ENCODE measurements around the gene C17orf67. TPM values are rescaled to one million over a fixed set of nuclear protein-coding genes. Genes with fewer than 3 reads are reported as not detected.

C17orf67 gene
- total RNA-seq, 1 experiment from 2014 or later: 1.0 TPM

GRCh38 chr17:56821847-56822534, 11.7 kb downstream of the C17orf67 start:
- Histone ChIP-seq H2AFZ (ENCODE audit: low read length) (no peak overlapping the region), H3K4me2 (ENCODE audit: insufficient read depth, insufficient read length, low read length) (no peak overlapping the region), H3K79me2 (ENCODE audit: insufficient read depth, low read length) (no peaks in the 10 kb centered on the region), H3K79me1 (ENCODE audit: insufficient read depth, low read depth, low read length, poor library complexity, severe bottlenecking) (no peaks in the 10 kb centered on the region), H2BK20ac (ENCODE audit: low read depth, low read length, poor library complexity, severe bottlenecking) (no peak overlapping the region), H2BK15ac (ENCODE audit: low read depth, low read length) (no peak overlapping the region), H3K18ac (ENCODE audit: insufficient read length, low read depth, low read length) (no peak overlapping the region), H2BK120ac (ENCODE audit: low read depth, low read length, poor library complexity, severe bottlenecking) (no peak overlapping the region), H3K9ac (ENCODE audit: extremely low read depth, insufficient read length, low read length) (no peak overlapping the region), H4K20me1 (ENCODE audit: control insufficient read depth, insufficient read depth, insufficient read length) (no peaks in the 10 kb centered on the region), H4K5ac (ENCODE audit: insufficient read length, low read depth, low read length) (no peak overlapping the region), H4K91ac (ENCODE audit: insufficient read length, low read depth, low read length) (no peak overlapping the region), H3K27me3 (ENCODE audit: insufficient read depth, low read length) (no peaks in the 10 kb centered on the region), H4K8ac (replicated peaks; ENCODE audit: insufficient read length, low read depth, low read length) (no peak overlapping the region), H3T11ph (ENCODE audit: low read length) (no peak overlapping the region), H2BK5ac (ENCODE audit: insufficient read length, low read length) (no peak overlapping the region), H3K14ac (ENCODE audit: insufficient read depth, low read length) (no peak overlapping the region), H3K9me3 (ENCODE audit: control insufficient read depth, low read depth, low read length) (no peaks in the 10 kb centered on the region), H3K4ac (ENCODE audit: low read depth, low read length) (no peak overlapping the region), H3K56ac (ENCODE audit: insufficient read length, low read depth, low read length) (no peak overlapping the region), H3K23me2 (ENCODE audit: insufficient read length, low read depth, low read length, poor library complexity, severe bottlenecking) (no peaks in the 10 kb centered on the region), H3K4me1 (ENCODE audit: insufficient read depth, low read length) (no peaks in the 10 kb centered on the region), H2BK12ac (ENCODE audit: insufficient read length, low read depth, low read length) (no peak overlapping the region), H3K23ac (ENCODE audit: insufficient read length, low read depth, low read length) (no peak overlapping the region), H3K27ac (ENCODE audit: insufficient read length, low read depth, low read length) (no peak overlapping the region), H2AK5ac (ENCODE audit: insufficient read length, low read length) (no peak overlapping the region)
- Mint-ChIP-seq H3K36me3 (ENCODE audit: insufficient read depth in 1 of 3, low read depth in 3 of 3) (peaks cover 0 to 7% (median 0%) of the 10 kb centered on the region in 3 experiments; a peak in 3 of 7 replicates), H3K9me3 (no peaks in the 10 kb centered on the region; a peak in 1 of 5 replicates), H3K27ac (no peak overlapping the region), H3K27me3 (ENCODE audit: low read depth) (no peaks in the 10 kb centered on the region), H3K4me1 (peaks cover 7 to 9% of the 10 kb centered on the region in 2 experiments), H3K4me3 (no peak overlapping the region)
- WGBS (ENCODE audit: extremely low coverage, insufficient read length, low lambda C conversion rate): no CpG with 5 or more reads among the region's 3 CpGs
- TF ChIP-seq CTCF (conservative IDR thresholded peaks at IDR 0.05): no peak
- DNase-seq: no peak

Measured in H9 (cell line).